HG03066 (cell line): ENCODE data around the gene AADACL4.

Experiments
- ATAC-seq: cut with Tn5 transposase; IDR thresholded peaks from one replicate; pipeline ENCODE4 v1.9.1; 2021; ENCODE audit warnings: low read depth; ENCODE audit not compliant: unreplicated experiment

Gene AADACL4

GRCh38 chr1:12610305-12610935 is 33.5 kb upstream of the AADACL4 start:
- no peak for ATAC-seq

- ATAC-seq: no peak
Measured at GRCh38 chr1:12610941-12611340, 32.9 kb upstream of the AADACL4 start.

- no peak for ATAC-seq
Measured at GRCh38 chr1:12613180-12613579, 30.7 kb upstream of the AADACL4 start.

GRCh38 chr1:12614402-12615158 is 29.3 kb upstream of the AADACL4 start:
- ATAC-seq: no peak

GRCh38 chr1:12615159-12615864 is 28.6 kb upstream of the AADACL4 start:
- ATAC-seq: no peak

GRCh38 chr1:12615865-12616708 is 27.8 kb upstream of the AADACL4 start:
- no peak for ATAC-seq

GRCh38 chr1:12616709-12617373 is 27.0 kb upstream of the AADACL4 start:
- ATAC-seq: no peak

GRCh38 chr1:12617511-12617900 is 26.4 kb upstream of the AADACL4 start:
- no peak for ATAC-seq

- ATAC-seq: no peak
Measured at GRCh38 chr1:12617901-12618660, 25.8 kb upstream of the AADACL4 start, which contains the start of gene DHRS3. DHRS3 (minus strand) TSS chr1:12618210; CDS start chr1:12617348, 862 bp downstream.

- ATAC-seq: no peak
Measured at GRCh38 chr1:12618661-12618964, 25.3 kb upstream of the AADACL4 start.

GRCh38 chr1:12618965-12619791 is 24.7 kb upstream of the AADACL4 start:
- ATAC-seq: no peak

GRCh38 chr1:12619792-12620487 is 23.9 kb upstream of the AADACL4 start:
- no peak for ATAC-seq

- ATAC-seq: no peak
Measured at GRCh38 chr1:12620488-12620865, 23.4 kb upstream of the AADACL4 start.

- ATAC-seq: no peak
Measured at GRCh38 chr1:12620931-12621330, 23.0 kb upstream of the AADACL4 start.

- ATAC-seq: no peak
Measured at GRCh38 chr1:12621346-12622335, 22.2 kb upstream of the AADACL4 start.

GRCh38 chr1:12622506-12622905 is 21.4 kb upstream of the AADACL4 start:
- no peak for ATAC-seq

GRCh38 chr1:12625276-12625675 is 18.6 kb upstream of the AADACL4 start:
- ATAC-seq: no peak
